ENCODE data around the gene BRSK1.

The BRSK1 gene

DNA sequence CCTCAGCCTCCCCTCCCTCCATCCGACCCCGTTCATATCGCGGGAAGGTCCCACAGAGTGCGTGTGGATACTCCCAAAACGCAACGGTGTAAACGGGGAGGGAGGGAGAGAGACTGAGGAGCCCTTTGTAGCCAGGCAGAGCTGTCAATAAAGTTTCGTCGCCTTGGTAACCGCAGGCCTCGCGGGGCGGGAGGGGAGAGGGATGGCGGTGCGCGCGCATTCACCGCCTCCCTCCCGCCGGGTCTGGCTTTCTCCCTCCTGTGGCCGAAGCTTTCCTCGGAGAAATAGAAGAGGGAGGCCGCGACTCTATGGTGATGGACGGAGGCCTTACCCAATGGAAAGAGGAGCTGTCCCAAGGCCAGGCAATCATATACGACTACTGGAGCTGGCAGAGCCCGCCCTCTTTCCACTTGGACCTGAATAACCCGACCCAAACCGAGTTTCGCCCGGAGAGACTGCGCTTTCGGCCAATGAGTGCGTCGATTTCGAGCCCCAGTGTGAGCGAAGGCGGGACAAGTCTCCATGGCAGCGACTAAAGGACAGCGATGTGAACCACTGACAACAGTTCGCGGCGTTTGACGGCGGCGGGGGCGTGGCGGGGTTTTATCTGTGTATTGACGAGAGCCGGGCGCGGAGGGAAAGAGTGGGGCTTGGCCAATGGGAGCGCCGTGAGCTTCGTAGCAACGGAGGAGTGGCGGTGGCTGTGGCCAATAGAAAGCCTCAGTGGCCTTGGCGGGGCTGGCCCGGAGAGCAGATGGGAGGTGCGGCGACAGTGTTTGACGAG is 55.5 kb downstream of the BRSK1 start, which contains the start of gene KMT5C:
Gene KMT5C, plus strand, starts transcription at position 772 of the 784 bp plus-strand sequence. CDS start 2,061 bp downstream, outside the sequence.
- peak; percentile 100 for DNase-seq

DNA sequence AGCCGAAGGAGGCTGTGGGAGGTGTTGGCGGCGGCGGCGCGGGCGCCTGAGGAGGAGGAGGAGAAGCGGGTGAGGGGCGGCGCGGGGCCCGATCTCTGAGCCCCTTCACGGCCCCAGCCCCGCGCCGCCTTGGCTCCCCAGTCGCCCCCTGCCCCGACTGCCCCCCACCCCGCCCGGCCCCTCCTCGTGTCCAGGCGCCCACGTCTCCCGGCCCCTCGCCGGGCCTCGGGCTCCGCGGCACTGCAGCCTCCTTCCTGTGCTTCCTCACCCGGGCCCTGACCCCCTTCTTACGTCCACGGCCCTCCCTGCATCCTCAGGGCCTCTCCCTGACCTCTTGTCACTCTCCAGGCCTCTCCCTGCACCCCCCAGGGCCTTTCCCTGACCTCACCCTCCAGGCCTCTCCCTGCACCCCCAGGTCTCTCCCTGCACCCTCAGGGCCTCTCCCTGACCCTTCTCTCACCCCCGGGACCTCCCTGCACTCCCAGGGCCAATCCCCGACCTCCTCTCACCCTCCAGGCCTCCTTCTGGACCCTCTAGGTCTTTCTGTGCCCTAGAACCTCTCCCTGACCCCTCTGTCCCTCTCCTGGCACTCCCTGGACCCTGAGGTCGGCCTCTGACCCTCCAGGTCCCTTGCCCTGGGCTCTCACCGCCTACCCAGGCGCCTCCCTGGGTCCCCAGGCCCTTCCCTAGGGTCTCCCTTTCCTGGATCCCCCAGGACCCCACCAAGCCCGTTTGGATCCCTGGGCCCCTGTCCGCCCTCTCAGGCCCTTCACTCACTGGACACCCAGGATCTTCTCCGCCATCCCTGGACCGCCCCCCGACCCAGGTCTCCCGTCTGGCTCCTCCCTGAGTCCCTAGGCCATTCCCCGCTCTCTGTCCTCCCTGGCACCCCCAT is 56.3 kb downstream of the BRSK1 start:
- peak; percentile 45 for DNase-seq

GRCh38 chr19:55340784-55341147 is 57.0 kb downstream of the BRSK1 start:
- DNase-seq = peak; percentile 39

DNA sequence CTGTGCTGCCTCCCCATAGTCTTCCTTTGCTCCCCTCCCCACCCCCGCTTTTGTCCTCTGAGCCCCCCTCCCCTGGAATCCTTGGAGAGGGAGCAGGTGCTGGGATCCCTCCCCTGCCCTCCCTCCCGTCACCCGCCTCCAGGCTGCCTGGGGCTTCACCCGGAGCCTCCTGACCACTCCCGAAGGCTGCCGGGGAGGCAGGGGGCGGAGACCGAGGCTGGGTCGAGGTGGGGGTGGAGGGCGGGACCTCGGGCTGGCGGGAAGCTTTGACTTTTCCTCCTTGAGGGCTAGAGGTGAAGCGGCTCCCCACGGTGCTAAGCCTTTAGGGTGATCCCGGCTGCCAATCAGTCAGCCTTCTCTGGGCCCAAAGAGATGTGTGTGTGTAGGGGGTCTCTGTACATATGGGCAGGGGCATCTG is 57.4 kb downstream of the BRSK1 start:
- peak; percentile 63 for DNase-seq

- no peak for DNase-seq
These were observed 58.1 kb downstream of the BRSK1 start for GRCh38 chr19:55341595-55342531.

GRCh38 chr19:55344444-55344843 is 60.6 kb downstream of the BRSK1 start:
- no peak for DNase-seq

- no peak for DNase-seq
These were observed 61.5 kb downstream of the BRSK1 start for GRCh38 chr19:55345101-55345817.

DNA sequence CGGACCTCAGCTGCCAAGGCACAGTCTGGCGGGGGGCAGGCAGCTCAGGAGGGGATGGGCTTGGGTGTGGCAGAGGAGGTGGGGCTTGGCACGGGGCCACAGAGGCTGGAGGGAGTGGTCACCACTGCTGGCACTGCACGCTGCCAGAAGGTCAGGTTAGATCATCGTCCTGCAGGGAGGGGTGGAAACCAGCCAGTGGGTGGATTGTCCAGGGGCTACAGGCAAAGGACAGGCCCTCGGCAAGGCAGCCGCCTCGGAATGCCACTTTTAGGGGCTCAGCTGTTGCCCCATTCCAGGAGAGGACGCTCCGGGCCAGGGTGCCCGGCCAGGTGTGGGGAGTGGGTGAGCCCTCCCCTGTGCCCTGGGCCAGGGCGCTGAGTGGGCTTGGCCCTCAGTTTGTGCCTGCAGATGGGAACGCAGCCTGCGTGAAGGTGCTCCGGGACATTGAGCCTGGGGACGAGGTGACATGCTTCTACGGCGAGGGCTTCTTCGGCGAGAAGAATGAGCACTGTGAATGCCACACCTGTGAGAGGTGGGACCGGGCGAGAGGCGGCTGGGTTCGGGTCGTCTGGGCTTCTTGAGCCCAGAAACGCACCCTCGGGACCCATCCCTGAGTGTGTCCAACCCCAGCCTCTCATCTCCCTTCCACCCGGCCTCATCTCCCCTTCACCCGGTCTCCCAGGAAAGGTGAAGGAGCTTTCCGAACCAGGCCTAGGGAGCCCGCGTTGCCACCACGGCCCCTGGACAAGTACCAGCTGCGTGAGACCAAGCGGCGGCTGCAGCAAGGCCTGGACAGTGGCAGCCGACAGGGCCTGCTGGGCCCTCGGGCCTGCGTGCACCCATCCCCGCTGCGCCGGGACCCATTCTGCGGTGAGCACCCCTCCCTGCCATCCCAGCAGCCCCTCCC is 62.3 kb downstream of the BRSK1 start:
- DNase-seq = no peak

DNA sequence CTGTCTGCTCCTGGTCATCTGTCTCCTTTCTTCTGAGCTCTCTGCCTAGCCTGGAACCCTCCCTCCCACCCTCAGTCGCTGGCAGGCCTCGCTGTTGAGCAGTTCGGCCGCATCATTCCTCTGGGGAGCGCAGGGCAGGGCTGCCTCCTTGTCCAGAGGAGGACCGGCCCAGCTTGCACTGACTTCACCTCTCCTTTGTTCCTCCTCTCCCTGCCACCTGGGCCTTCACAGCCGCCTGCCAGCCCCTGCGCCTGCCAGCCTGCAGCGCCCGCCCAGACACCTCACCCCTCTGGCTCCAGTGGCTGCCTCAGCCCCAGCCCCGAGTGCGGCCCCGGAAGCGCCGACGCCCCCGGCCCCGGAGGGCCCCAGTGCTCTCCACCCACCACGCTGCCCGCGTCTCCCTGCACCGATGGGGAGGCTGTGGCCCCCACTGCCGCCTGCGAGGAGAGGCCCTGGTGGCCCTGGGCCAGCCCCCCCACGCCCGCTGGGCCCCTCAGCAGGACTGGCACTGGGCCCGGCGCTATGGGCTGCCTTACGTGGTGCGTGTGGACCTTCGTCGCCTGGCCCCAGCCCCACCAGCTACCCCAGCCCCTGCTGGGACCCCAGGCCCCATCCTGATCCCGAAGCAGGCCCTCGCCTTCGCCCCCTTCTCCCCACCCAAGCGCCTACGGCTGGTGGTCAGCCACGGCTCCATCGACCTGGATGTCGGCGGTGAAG is 63.1 kb downstream of the BRSK1 start:
- no peak for DNase-seq

- DNase-seq = no peak
These were observed 63.7 kb downstream of the BRSK1 start for GRCh38 chr19:55347442-55348009.

DNA sequence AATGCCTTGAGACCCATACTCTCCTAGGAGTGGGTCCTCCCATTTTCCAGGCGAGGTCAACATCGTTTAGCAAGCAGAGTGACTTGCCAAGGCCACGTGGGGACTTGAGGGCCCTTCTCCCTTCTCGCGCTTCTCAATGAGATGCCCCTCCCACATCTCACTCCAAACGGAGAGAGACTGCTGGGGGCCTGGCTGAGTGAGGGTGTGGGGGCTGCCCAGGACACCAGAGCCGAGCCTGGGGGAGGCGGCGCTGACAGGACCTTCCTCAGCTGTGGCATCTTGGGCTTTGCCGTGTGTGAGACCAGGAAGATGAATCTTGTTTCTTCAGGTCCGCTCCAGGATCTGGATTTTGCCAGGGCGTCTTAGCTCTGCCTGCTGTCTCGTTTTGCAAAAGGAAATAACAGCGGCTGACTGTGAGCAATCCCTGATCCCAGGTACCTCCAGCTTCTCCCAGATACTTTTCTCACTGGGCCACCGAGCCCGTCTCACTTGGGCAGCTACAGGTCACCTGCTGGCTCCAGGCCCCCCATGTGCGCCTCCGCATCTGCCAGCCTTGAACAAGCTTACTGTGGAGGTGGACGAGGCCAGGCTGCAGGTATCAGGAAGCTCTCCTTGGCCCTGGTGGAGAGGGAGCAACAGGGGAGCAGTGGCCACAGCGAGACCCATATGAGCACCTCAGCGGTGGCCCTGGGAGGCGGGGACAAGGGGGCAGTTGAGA is 64.7 kb downstream of the BRSK1 start:
- DNase-seq = no peak

- no peak for DNase-seq
These were observed 67.0 kb downstream of the BRSK1 start for GRCh38 chr19:55350620-55351315.

DNA sequence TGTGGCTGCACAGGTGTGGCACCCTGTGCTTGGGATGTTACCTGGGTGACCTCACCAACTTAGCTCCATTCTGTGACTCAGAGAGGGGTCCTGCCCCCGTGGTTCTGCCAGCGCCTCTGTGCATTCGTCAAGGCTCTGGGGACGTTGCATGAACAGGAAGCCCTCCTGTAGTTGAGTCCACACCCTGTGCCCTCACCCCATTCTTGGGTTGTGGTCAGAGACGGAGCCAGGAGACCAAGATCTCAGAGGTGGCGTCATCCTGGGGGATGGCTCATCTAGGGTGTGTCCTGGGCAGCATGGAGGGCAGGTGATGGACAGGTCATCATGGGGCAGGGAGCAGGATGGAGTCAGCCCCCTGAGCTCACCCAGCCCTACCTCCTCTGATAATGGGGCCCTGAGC is 68.2 kb downstream of the BRSK1 start:
- no peak for DNase-seq

DNA sequence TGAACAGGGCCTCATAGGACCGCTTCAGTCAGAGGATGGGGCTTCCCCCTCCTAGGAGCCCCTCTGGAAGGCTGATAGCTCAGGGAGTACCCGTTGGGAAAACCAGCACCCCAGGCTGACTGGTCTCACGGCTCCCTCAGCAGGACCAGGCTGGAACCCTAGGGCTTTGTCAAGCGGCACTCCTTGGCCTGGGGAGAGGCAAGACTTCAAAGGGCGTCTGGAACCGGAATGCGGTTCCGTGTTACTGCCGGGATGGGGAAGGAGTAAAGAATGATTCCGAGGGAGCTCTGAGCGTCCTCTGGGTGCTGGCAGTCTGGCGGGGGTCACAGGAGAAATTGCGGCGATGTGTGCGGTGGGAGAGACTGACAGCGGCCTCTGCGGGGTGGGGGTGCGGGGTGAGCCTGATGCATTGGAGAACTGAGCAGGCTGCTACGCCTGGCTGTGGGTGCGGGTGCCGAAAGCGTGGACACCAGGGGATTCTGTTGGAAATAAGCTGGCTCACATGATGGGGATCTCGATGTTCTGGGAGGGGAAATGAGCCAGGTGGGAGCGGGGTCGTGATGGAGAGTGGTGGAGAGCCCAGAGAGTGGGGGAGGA is 68.8 kb downstream of the BRSK1 start:
- DNase-seq = no peak

DNA sequence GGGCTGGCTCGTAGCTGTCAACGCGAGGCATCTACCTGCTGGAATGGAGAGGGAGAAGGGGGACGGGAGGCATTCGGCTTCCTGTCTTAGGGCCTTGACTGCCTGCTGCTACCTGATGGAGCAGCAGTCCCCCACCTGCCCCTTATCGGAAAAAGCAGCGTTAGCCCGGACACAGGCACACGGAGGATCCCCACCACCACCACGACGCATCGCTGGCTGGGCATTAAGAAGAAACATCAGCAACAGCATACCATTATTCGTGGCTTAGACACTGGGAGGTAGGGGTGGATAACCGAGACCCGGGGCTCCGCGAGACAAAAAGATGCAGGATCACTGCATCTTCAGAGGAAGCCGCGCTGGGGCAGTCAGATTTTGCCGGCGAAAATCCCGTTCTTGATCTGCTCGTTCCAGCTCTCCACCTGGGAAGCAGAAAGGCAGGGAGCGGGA is 69.6 kb downstream of the BRSK1 start:
- no peak for DNase-seq

- DNase-seq = peak; percentile 77
These were observed 70.3 kb downstream of the BRSK1 start for GRCh38 chr19:55353803-55354697.

GRCh38 chr19:55354698-55355212 is 71.0 kb downstream of the BRSK1 start, which contains the start of gene COX6B2:
COX6B2 (minus strand) TSS chr19:55354719; CDS start chr19:55354521, 198 bp downstream.
- no peak for DNase-seq

All from CD4-positive, alpha-beta T cell treated with Interleukin-17A for 1 hour (primary cell).